IMR-90 (cell line): ENCODE data around the gene ZNF217. TPM values are rescaled to one million over a fixed set of nuclear protein-coding genes. Genes with fewer than 3 reads are reported as not detected.

Experiments
- ATAC-seq: fragments of 200-7000 bp; cut with Tn5 transposase; 2 replicates; pipeline ENCODE4 v1.9.1; 2020; ENCODE audit warnings: low read depth, mild to moderate bottlenecking, moderate library complexity
- BruUV-seq: library from RNA; stranded (reverse); fragments of 400-500 nt; replicated peaks from 2 replicates; lab custom pipeline; 2021; lab: Mats Ljungman, UMichigan
- CTCF ChIA-PET: fragments of 300-600 bp; formaldehyde crosslinking; extraction: SDS; loops from one replicate; lab custom pipeline; 2021; ENCODE audit warnings: antibody characterized with exemption; lab: Yijun Ruan, JAX
- POLR2A ChIA-PET: fragments of 300-600 bp; sonication (Branson Sonifier 250); formaldehyde crosslinking; loops from one replicate; lab custom pipeline; 2022; ENCODE audit warnings: antibody characterized with exemption; ENCODE audit not compliant: unreplicated experiment; lab: Charles Lee
- DNase-seq: peaks from one replicate; pipeline ENCODE4 v3.0.0; 2013
- H2AFZ ChIP-seq: replicated peaks from 2 replicates; pipeline ENCODE3; 2013; ENCODE audit warnings: low read length, mild to moderate bottlenecking; ENCODE audit not compliant: poor library complexity
- H2AK5ac ChIP-seq: 2 replicates; pipeline ENCODE4 v1.6.1; 2013; ENCODE audit warnings: low read depth, low read length, inconsistent platforms
- H2AK9ac ChIP-seq: replicated peaks from 2 replicates; pipeline ENCODE3; 2013; ENCODE audit warnings: mild to moderate bottlenecking, low read depth, low read length, moderate library complexity; ENCODE audit not compliant: poor library complexity
- H2BK120ac ChIP-seq: 2 replicates; pipeline ENCODE4 v1.6.1; 2013; ENCODE audit warnings: low read depth, low read length, inconsistent platforms
- H2BK15ac ChIP-seq: 3 replicates; pipeline ENCODE4 v1.6.1; 2013; ENCODE audit warnings: low read depth, low read length, inconsistent platforms
- H2BK20ac ChIP-seq: 2 replicates; pipeline ENCODE4 v1.6.1; 2013; ENCODE audit warnings: low read depth, mild to moderate bottlenecking, inconsistent platforms, low read length, moderate library complexity
- H2BK5ac ChIP-seq: 2 replicates; pipeline ENCODE4 v1.6.1; 2013; ENCODE audit warnings: mild to moderate bottlenecking, low read depth, low read length, inconsistent platforms; ENCODE audit not compliant: poor library complexity, severe bottlenecking
- H3K14ac ChIP-seq: replicated peaks from 2 replicates; pipeline ENCODE4 v1.6.1; 2013; ENCODE audit warnings: low read depth, low read length, inconsistent platforms
- H3K18ac ChIP-seq: 2 replicates; pipeline ENCODE4 v1.6.1; 2013; ENCODE audit warnings: low read depth, low read length, control low read depth
- H3K23ac ChIP-seq: 2 replicates; pipeline ENCODE4 v1.6.1; 2013; ENCODE audit warnings: low read depth, low read length, inconsistent platforms
- H3K27ac ChIP-seq: 2 replicates; pipeline ENCODE4 v1.5.1; 2013; ENCODE audit warnings: mild to moderate bottlenecking, control low read depth, low read length; ENCODE audit not compliant: insufficient read depth
- H3K27me3 ChIP-seq: 2 replicates; pipeline ENCODE4 v1.6.1; 2013; ENCODE audit warnings: low read length; ENCODE audit not compliant: control insufficient read depth, insufficient read depth
- H3K36me3 ChIP-seq: 2 replicates; pipeline ENCODE4 v1.6.1; 2013; ENCODE audit warnings: low read length, mixed read lengths; ENCODE audit not compliant: control insufficient read depth, insufficient read depth
- H3K4ac ChIP-seq: 2 replicates; pipeline ENCODE4 v1.6.1; 2013; ENCODE audit warnings: low read depth, low read length, inconsistent platforms
- H3K4me1 ChIP-seq: 2 replicates; pipeline ENCODE4 v1.6.1; 2013; ENCODE audit warnings: low read length, mixed read lengths; ENCODE audit not compliant: control insufficient read depth, insufficient read depth
- H3K4me2 ChIP-seq: 2 replicates; pipeline ENCODE4 v1.6.1; 2013; ENCODE audit warnings: low read depth, mild to moderate bottlenecking, control low read depth, low read length, moderate library complexity
- H3K4me3 ChIP-seq: 2 replicates; pipeline ENCODE4 v1.5.1; 2013; ENCODE audit warnings: low read depth, mild to moderate bottlenecking, control low read depth, low read length, moderate library complexity; ENCODE audit not compliant: insufficient read depth
- H3K56ac ChIP-seq: 2 replicates; pipeline ENCODE4 v1.6.1; 2013; ENCODE audit warnings: low read length, inconsistent platforms; ENCODE audit not compliant: insufficient read depth; ENCODE audit errors: extremely low read depth
- H3K79me1 ChIP-seq, 2 experiments: 2 replicates each; pipeline ENCODE4 v1.6.1; 2013; ENCODE audit warnings: low read length in 2 of 2, inconsistent platforms in 1 of 2, low read depth in 1 of 2
- H3K9ac ChIP-seq: 2 replicates; pipeline ENCODE4 v1.6.1; 2013; ENCODE audit warnings: low read depth, low read length, control low read depth
- H3K9me1 ChIP-seq: 2 replicates; pipeline ENCODE4 v1.6.1; 2013; ENCODE audit warnings: low read length, inconsistent platforms; ENCODE audit not compliant: insufficient read depth
- H3K9me3 ChIP-seq: 2 replicates; pipeline ENCODE4 v1.6.1; 2013; ENCODE audit warnings: low read length; ENCODE audit not compliant: control insufficient read depth, insufficient read depth
- H4K20me1 ChIP-seq: 2 replicates; pipeline ENCODE4 v1.6.1; 2013; ENCODE audit warnings: low read length, inconsistent platforms; ENCODE audit not compliant: insufficient read depth
- H4K5ac ChIP-seq: 2 replicates; pipeline ENCODE4 v1.6.1; 2013; ENCODE audit warnings: mild to moderate bottlenecking, low read depth, low read length, control low read depth
- H4K8ac ChIP-seq, 2 experiments: 2 replicates each; pipeline ENCODE4 v1.6.1; 2013; ENCODE audit warnings: low read depth in 2 of 2, low read length in 2 of 2, control low read depth in 1 of 2, inconsistent platforms in 1 of 2
- H4K91ac ChIP-seq: 2 replicates; pipeline ENCODE4 v1.6.1; 2013; ENCODE audit warnings: low read depth, low read length, inconsistent platforms; ENCODE audit not compliant: insufficient read depth
- CHD1 ChIP-seq: IDR thresholded peaks from 2 replicates; pipeline ENCODE4 v1.6.1; 2012; ENCODE audit warnings: low read depth, low read length, improper control_type of control experiment
- CTCF ChIP-seq: conservative IDR thresholded peaks from 2 replicates; pipeline ENCODE4 v1.5.1; 2012; ENCODE audit warnings: mild to moderate bottlenecking, low read depth, low read length, improper control_type of control experiment
- FOS ChIP-seq: fragments of 150-350 bp; IDR thresholded peaks from 2 replicates; pipeline ENCODE4 v1.6.1; 2016; ENCODE audit warnings: low read depth, low read length
- MAFK ChIP-seq: IDR thresholded peaks from 2 replicates; pipeline ENCODE4 v1.6.1; 2012; ENCODE audit warnings: low read depth, low read length, improper control_type of control experiment
- MAZ ChIP-seq: IDR thresholded peaks from 2 replicates; pipeline ENCODE4 v1.6.1; 2012; ENCODE audit warnings: low read depth, mild to moderate bottlenecking, low read length, improper control_type of control experiment, moderate library complexity, borderline replicate concordance
- MXI1 ChIP-seq: IDR thresholded peaks from 2 replicates; pipeline ENCODE4 v1.6.1; 2012; ENCODE audit warnings: low read depth, mild to moderate bottlenecking, low read length, moderate library complexity, borderline replicate concordance
- NFE2L2 ChIP-seq: fragments of 150-350 bp; IDR thresholded peaks from 2 replicates; pipeline ENCODE4 v1.6.1; 2016; ENCODE audit warnings: low read depth, mild to moderate bottlenecking, low read length
- POLR2A ChIP-seq: IDR thresholded peaks from 2 replicates; pipeline ENCODE4 v1.6.1; 2012; ENCODE audit warnings: mild to moderate bottlenecking, low read depth, low read length
- RAD21 ChIP-seq: IDR thresholded peaks from 2 replicates; pipeline ENCODE4 v1.6.1; 2012; ENCODE audit warnings: low read length, improper control_type of control experiment
- RCOR1 ChIP-seq: IDR thresholded peaks from 2 replicates; pipeline ENCODE4 v1.6.1; 2012; ENCODE audit warnings: mild to moderate bottlenecking, low read length, improper control_type of control experiment; ENCODE audit not compliant: insufficient replicate concordance
- SMC3 ChIP-seq: fragments of 150-350 bp; IDR thresholded peaks from 2 replicates; pipeline ENCODE4 v1.6.1; 2016; ENCODE audit warnings: low read depth, mild to moderate bottlenecking, antibody characterized with exemption, low read length, moderate library complexity
- WGBS, 2 experiments: methylation state at CpG; one replicate each; pipeline versions ENCODE4 v1.1.5 to v1.1.7; 2013; ENCODE audit warnings: missing lambda C conversion rate in 2 of 2; ENCODE audit not compliant: insufficient read length in 1 of 2; ENCODE audit errors: extremely low coverage in 2 of 2; 5-methylcytosine and 5-hydroxymethylcytosine counted together
- dilution Hi-C: fragments of 300-500 bp; cut with HindIII; formaldehyde crosslinking; loops from one replicate; pipeline ENCODE4 v1.14.3; 2018; ENCODE audit warnings: low sequenced_read_pairs; ENCODE audit not compliant: unreplicated experiment
- in situ Hi-C: fragments of 300-500 bp; cut with MboI; formaldehyde crosslinking; loops from 3 replicates; pipeline ENCODE4 v1.14.3; 2019; ENCODE audit warnings: low sequenced_read_pairs, inconsistent platforms, mixed read lengths
- intact Hi-C: fragments of 100-400 bp; cut with micrococcal nuclease; formaldehyde crosslinking; loops from 2 replicates; pipeline ENCODE4 v1.10.0; 2022
- polyA plus RNA-seq, 3 experiments: library from polyadenylated mRNA; depleted of rRNA; stranded (reverse); fragments of >200 nt; gene quantifications; 2 replicates each; pipeline ENCODE4 v1.2.3, GENCODE V29; 2012; ENCODE audit warnings: low replicate concordance in 1 of 3
- total RNA-seq: library from RNA; depleted of rRNA; stranded (reverse); fragments of >200 nt; gene quantifications from 2 replicates; pipeline ENCODE4 v1.2.3, GENCODE V29; 2012
- TF ChIP-seq, protein P1 (sequence below): fragments of 150-350 bp; IDR thresholded peaks from 2 replicates; pipeline ENCODE4 v1.6.1; 2017; ENCODE audit warnings: mild to moderate bottlenecking, antibody characterized with exemption, low read length, low read depth

Gene ZNF217
- total and polyA plus RNA-seq, 2 of the 4 experiments (the other 2 are of a cell fraction): 9.1 to 27.8 TPM

- in situ Hi-C loops: no loop called here
- H3K56ac ChIP-seq: no peak overlapping the region
- no peaks in the 10 kb centered on the region for H4K20me1 ChIP-seq
- ATAC-seq (no peak), DNase-seq (no peak)
- H3K27me3 ChIP-seq: no peaks in the 10 kb centered on the region
- H3K4ac ChIP-seq: no peak overlapping the region
- H2BK120ac ChIP-seq: no peak overlapping the region
- H2AFZ ChIP-seq: no peak overlapping the region
- no peak overlapping the region for H4K8ac ChIP-seq
- H3K4me2 ChIP-seq: no peak overlapping the region
- WGBS, 2 experiments: 75% methylated on average over 4 of the region's 7 CpGs; no CpG with 5 or more reads in 1 of the 2 experiments
- POLR2A ChIA-PET: no interaction called here
- no peak overlapping the region for H3K4me3 ChIP-seq
- H2BK5ac ChIP-seq: no peak overlapping the region
- CTCF ChIA-PET: interaction anchor here (0.9 to 1.1 kb wide), 2 partner anchors 10 to 173 kb away, joined by 3 to 4 read pairs; no protein-coding TSS in a partner anchor
- 0 out of 2 replicates have a peak, but pooled peaks cover 2% of the 10 kb centered on the region for H3K36me3 ChIP-seq
- no peak overlapping the region for H2BK15ac ChIP-seq
- dilution Hi-C loops: no loop called here
- no peak overlapping the region for H2BK20ac ChIP-seq
- no peak overlapping the region for H3K9ac ChIP-seq
- H3K27ac ChIP-seq: no peak overlapping the region
- no peak overlapping the region for H2AK9ac ChIP-seq
- intact Hi-C loops: no loop called here
- H3K14ac ChIP-seq: no peak overlapping the region
- H4K91ac ChIP-seq: no peak overlapping the region
- 0 out of 2 replicates have a peak, but pooled peaks cover 2% of the 10 kb centered on the region for H3K9me1 ChIP-seq
- no peak overlapping the region for H2AK5ac ChIP-seq
- TF ChIP-seq SMC3 (no peak), NFE2L2 (no peak), FOS (no peak), MAFK (no peak), CTCF (no peak), MXI1 (no peak), CHD1 (no peak), MAZ (no peak), RCOR1 (no peak), RAD21 (no peak), POLR2A (no peak)
- TF ChIP-seq, protein P1, sequence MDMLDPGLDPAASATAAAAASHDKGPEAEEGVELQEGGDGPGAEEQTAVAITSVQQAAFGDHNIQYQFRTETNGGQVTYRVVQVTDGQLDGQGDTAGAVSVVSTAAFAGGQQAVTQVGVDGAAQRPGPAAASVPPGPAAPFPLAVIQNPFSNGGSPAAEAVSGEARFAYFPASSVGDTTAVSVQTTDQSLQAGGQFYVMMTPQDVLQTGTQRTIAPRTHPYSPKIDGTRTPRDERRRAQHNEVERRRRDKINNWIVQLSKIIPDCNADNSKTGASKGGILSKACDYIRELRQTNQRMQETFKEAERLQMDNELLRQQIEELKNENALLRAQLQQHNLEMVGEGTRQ: no peak
- peaks cover 2% of the 10 kb centered on the region; the same call in 1 of the 2 replicates for H3K4me1 ChIP-seq
- no TSS peak for BruUV-seq
- H3K18ac ChIP-seq: no peak overlapping the region
- H4K5ac ChIP-seq: no peak overlapping the region
- no peaks in the 10 kb centered on the region for H3K9me3 ChIP-seq
- H3K23ac ChIP-seq: no peak overlapping the region
- no peaks in the 10 kb centered on the region for H3K79me1 ChIP-seq
Observed at GRCh38 chr20:53557130-53557529, 36.5 kb downstream of the ZNF217 start.
